ENCODE results near the gene RREB1. TPM values are rescaled to one million over a fixed set of nuclear protein-coding genes. Genes with fewer than 3 reads are reported as not detected.

The RREB1 gene
- total RNA-seq, 2 experiments from 2014 or later: 17.4 to 18.5 TPM

DNA sequence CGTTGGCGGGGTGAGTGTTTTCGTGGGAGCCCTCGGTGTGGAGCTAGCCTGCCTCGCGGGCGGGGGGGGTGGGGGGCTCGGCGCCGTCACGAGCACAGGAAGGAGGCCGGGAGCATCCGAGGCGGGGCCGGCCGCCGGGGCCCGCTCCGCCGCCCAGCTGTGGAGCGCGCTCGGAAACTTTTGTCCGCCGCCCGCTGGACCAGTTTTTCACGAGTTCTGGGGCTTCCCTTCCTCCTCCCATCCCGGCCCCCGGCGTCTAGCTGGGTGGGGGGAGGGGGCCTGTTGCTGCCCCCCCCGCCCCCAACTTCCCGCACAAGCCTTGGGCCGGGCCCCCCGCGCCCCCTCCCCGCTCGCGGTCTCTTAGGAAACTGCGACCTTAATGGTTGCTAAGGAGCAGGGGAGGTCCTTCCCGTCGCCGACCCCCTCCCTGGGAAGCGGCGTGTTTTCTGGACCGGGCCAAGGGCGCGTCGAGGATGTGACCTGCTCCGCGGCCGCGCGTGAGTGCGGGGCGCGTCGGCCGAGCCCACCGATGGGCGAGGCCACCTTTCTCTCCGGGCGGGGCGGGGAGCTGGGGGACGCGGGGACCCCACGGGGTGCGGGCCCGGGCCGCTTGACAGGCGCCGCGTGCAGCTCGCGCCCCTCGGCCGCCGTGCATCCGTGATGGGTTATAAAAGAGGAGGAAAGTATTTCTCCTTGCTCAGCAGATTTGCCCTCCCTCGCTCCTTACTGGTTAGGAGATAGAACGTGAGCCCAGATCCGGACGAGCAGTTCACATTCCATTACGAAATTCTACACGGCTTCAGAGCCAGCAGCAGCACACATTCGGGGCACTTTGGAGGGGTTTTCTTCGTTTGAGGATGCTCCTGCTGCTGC lies 1.4 kb downstream of the RREB1 start:
- Mint-ChIP-seq H3K4me1 (peaks cover 53% of the 10 kb centered on the region), H3K4me3 (peak overlapping the region; percentile 95), H3K27ac (peak overlapping the region; percentile 95), H3K36me3 (peaks cover 18% of the 10 kb centered on the region), H3K27me3 (no peaks in the 10 kb centered on the region), H3K9me3 (no peaks in the 10 kb centered on the region)
- DNase-seq: peak; percentile 49

DNA sequence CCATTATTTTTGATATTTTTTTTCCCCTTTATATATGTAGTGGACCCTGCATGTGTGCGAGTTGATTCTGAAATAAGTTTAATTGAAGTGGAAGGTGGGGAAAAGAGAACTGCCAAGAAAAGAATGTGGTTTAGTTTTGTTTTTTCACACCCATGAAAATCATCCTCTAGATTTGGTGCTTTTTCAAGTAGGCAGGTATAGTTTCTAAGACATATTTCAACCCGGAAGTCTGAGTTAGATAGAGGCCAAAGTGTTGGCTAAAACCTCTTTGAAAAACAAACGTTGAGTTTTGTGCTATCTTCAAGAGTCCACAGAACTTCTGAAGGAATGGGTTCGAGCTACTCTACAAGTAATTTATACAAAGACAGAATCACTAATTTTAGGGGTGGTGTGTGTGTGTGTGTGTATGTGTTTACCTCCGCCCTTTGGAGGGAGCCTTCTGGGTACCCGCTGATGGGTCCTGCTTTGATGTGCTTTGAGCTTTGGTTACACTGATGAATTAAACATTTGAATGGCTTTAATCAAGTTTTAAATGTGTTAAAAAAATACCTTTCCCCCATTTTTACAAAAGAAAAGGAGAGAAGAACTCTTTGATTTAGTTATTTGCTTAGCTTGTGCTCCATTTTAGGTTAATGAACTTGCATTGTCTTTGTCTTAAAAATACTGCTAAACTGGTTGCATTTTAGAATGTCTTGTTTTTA lies 2.5 kb downstream of the RREB1 start:
- no peak for DNase-seq
- H3K9me3 Mint-ChIP-seq: no peaks in the 10 kb centered on the region
- peaks cover 63% of the 10 kb centered on the region for H3K4me1 Mint-ChIP-seq
- peak overlapping the region; percentile 95 for H3K27ac Mint-ChIP-seq
- no peaks in the 10 kb centered on the region for H3K27me3 Mint-ChIP-seq
- H3K36me3 Mint-ChIP-seq: peaks cover 18% of the 10 kb centered on the region
- H3K4me3 Mint-ChIP-seq: peak overlapping the region; percentile 95

DNA sequence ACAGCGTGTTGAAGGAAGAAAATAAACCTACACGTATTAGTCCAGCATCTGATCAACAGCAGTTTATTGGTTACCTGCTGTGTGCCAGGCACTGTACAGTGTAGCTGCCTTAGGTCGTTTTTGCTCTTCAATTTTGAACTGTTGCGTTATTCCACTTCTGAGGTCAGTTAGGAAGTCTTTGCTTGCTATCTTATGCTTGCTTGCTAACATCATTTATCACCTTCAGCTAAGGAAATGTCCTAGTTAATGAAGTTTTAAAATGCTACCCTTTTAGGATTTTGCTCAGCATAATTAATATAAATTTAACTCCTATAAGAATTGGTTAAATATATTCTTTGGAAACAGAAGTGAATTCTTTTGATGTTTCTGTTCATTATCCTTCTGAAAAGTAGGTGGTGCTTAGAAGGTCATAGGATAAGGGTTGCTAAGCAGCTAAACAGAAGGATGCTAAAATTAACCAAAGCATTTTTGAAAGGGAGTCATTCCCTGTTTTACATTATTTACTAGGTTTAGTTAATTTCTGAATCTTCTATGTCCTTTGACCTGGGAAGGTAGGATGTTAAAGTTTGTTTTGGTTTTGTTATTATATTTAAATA lies 3.4 kb downstream of the RREB1 start:
- Mint-ChIP-seq H3K27me3 (no peaks in the 10 kb centered on the region), H3K4me1 (peaks cover 71% of the 10 kb centered on the region), H3K27ac (no peak overlapping the region), H3K36me3 (peaks cover 18% of the 10 kb centered on the region), H3K9me3 (no peaks in the 10 kb centered on the region), H3K4me3 (no peak overlapping the region)
- no peak for DNase-seq

DNA sequence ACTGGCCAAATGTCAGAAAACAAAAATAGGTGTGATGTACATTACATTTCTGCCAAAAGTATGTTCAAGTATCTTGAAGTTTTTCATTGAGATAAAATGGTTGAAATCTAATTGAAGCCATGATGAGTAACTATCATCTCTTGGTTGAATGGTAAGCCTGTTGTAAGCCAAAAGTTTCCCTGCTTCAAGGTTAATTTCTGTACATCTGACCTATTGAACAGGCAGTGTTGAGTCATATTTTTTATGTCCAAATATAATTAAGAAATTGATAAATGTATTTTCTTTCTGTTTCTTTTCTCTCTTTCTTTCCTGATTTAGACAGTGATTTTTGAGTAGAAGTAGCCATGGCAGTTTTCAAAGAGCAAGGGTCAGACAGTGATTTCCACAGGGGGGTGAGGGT lies 4.4 kb downstream of the RREB1 start:
- no peak for DNase-seq
- H3K27me3 Mint-ChIP-seq: no peaks in the 10 kb centered on the region
- H3K4me3 Mint-ChIP-seq: peak overlapping the region; percentile 78
- H3K9me3 Mint-ChIP-seq: no peaks in the 10 kb centered on the region
- peaks cover 75% of the 10 kb centered on the region for H3K4me1 Mint-ChIP-seq
- H3K27ac Mint-ChIP-seq: peak overlapping the region; percentile 76
- H3K36me3 Mint-ChIP-seq: peaks cover 18% of the 10 kb centered on the region

DNA sequence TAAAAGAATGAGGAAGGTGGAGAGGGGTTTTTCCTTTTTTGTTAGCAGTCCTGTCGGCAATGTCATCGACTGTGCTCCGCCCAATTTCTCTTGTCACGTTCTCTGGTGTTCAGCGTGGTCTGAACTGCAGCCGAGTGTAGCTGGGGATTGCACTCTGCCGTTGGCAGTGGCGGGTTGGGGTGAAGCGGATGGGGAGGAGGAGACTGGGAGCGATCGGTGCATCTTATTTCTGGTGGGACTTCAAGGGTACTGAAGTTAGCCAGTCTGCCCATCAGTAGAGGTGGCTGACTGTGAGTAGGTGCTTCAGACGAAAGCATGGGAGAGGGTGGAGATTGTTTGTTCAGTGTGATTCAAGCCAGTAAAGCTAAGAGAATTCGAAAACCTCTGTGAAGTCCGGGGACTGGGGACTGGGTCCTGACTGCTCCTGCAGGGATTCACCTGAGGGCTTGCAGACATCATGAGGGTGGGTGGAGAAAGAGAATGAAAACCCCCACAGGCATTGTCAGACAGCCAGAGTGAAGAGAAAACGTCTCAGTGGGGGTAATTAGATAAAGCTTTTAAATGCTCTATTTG lies 5.1 kb downstream of the RREB1 start:
- H3K27ac Mint-ChIP-seq: peak overlapping the region; percentile 76

DNA sequence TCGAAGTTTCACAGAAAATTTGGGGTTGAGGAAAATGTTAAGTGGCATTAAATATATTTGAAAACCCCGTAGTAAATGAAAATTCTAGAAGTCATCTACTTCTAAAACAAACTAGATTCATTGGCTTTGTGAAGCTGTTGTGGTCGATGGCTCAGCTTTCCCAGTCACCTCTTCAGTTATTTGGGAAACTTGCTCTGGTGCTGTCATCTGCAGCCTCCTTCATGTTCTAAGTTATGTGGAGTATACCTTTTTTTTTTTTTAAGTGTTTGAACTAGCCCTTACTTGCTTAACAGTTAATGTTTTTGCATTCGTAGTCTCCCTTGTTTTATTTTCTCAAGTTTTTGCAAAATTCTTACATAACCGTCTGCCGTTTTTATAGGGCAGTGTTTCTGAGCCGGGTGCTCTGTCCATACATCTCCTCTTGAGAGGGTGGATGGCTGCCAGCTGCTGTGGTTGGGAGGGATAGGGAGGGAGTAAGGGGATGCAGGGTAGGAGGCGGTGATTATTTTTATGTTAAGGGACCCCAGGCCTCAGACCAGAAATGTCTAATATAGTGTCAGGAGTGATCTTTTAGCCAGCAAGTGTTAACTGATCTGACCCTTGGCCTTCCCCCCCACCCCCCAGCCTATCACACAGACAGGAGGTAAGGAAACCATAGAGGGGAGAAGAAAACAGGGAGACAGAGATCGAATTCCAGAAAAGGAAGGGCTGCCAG lies 7.1 kb downstream of the RREB1 start:
- DNase-seq: no peak
- Mint-ChIP-seq H3K27ac (peak overlapping the region; percentile 21), H3K9me3 (no peaks in the 10 kb centered on the region), H3K4me3 (no peak overlapping the region), H3K36me3 (peaks cover 20% of the 10 kb centered on the region), H3K4me1 (peaks cover 82% of the 10 kb centered on the region), H3K27me3 (no peaks in the 10 kb centered on the region)

More for the DNA sequence above, 5.1 kb downstream of the RREB1 start:
- Mint-ChIP-seq H3K36me3 (peaks cover 18% of the 10 kb centered on the region), H3K4me3 (peak overlapping the region; percentile 78), H3K27me3 (no peaks in the 10 kb centered on the region), H3K9me3 (no peaks in the 10 kb centered on the region), H3K4me1 (peaks cover 78% of the 10 kb centered on the region)
- peak; percentile 57 for DNase-seq

DNA sequence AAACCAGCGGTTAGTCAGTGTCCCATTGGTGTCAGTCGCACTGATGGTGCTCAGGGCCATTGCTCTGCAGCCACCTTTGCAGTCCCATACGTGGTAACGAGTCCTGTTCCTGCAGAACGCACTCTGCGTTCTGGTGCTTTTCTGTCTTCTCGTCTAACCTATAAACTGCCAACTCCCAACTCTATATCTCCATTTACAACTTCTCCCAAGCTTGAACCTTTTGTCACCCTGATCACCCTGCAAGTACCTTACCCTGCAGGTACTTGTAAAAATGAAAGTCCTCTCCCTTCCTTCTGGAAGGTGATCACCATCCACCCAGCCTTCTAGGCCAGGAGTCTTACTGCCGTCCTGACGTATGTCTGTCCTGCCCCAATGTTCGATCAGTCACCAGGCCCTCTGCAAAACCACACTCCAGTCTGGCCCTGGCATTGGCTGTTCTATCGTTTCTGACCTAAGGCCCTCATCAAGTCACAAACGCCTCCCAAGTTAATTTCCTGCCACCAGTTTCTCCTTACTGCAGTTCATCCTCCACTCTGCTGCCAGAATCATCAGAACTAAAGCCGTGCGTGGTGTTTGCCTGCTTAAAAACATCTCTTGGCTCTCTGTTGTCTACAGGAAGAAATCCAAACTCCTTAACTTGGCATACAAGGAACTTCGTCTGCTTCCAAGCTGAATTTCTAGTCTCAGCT lies 7.9 kb downstream of the RREB1 start:
- Mint-ChIP-seq H3K4me1 (peaks cover 74% of the 10 kb centered on the region), H3K4me3 (peak overlapping the region; percentile 29), H3K27ac (peak overlapping the region; percentile 21), H3K9me3 (no peaks in the 10 kb centered on the region), H3K27me3 (no peaks in the 10 kb centered on the region), H3K36me3 (peaks cover 19% of the 10 kb centered on the region)
- DNase-seq: no peak

DNA sequence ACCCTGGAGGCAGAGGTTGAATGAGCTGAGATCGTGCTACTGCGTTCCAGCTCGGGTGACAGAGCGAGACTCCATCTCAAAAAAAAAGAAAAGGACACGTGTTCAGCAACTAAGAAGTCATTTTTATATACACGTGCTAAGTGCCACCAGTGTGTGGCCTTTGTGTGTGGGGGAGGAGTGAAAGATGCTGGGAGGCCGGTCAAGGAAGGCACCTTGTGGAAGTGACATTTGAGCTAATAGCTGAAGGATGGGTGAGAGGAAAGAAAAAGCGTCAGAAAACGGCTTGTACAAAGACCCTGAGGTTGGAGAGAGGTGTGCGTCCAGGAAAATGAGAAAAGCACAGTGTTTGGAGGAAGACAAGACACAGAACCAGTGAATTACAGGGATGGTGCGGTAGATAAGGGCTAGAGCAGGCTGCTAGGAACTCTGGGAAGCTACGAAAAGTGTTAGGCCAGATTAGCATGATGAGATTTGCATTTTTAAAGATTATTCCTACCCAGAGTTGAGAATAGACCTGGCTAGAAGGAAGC lies 11.6 kb downstream of the RREB1 start:
- H3K27me3 Mint-ChIP-seq: no peaks in the 10 kb centered on the region
- H3K4me1 Mint-ChIP-seq: peaks cover 45% of the 10 kb centered on the region
- peaks cover 32% of the 10 kb centered on the region for H3K36me3 Mint-ChIP-seq
- H3K4me3 Mint-ChIP-seq: no peak overlapping the region
- no peak overlapping the region for H3K27ac Mint-ChIP-seq
- no peaks in the 10 kb centered on the region for H3K9me3 Mint-ChIP-seq
- DNase-seq: no peak

DNA sequence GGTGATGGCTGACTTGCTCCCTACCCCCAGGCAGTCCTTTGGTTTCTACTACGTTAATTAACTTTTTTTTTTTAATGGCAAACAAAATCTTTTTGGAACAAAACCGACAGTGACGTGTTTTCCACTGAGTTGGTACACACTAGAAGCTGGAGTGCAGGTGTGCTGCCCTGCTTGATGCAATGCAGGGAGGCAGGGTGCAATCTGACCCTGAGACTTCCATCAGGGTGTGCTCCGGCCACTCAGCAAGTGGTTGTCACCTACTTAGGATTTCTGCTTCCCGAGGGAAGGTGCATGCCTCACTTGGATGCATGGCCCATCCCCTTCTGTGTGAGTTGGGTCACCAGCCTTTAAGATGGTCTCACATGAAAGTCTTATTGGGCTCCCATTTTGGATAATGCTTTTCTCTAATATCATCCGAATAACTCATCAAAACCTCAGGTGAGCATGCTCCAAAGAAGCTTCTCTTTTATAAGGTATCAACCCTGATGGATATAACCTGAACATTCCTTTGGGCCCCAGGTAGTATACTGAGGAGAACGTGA lies 14.0 kb downstream of the RREB1 start:
- Mint-ChIP-seq H3K4me1 (peaks cover 37% of the 10 kb centered on the region), H3K9me3 (no peaks in the 10 kb centered on the region), H3K27me3 (no peaks in the 10 kb centered on the region), H3K4me3 (no peak overlapping the region), H3K27ac (no peak overlapping the region), H3K36me3 (peaks cover 41% of the 10 kb centered on the region)
- no peak for DNase-seq

DNA sequence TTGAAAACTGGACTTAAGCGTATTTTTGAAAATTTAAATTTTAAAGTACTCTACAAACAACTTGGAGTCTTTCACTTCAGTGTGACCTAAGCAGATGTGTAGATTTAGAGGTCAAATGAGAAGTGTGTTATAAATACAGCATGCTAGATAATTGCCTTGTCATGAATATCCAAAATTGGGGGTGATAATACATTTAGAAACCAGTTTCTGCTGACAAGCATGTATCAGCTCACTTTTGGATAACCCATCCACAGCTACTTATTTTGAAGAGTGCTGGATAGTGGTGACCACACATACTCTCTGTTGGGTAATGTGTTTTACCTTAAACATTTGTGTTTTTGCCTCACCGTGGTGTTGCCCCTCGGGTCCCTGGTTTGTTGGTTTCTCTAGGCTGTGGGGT lies 14.9 kb downstream of the RREB1 start:
- H3K4me3 Mint-ChIP-seq: no peak overlapping the region
- H3K27me3 Mint-ChIP-seq: no peaks in the 10 kb centered on the region
- DNase-seq: no peak
- no peak overlapping the region for H3K27ac Mint-ChIP-seq
- peaks cover 38% of the 10 kb centered on the region for H3K4me1 Mint-ChIP-seq
- no peaks in the 10 kb centered on the region for H3K9me3 Mint-ChIP-seq
- H3K36me3 Mint-ChIP-seq: peaks cover 41% of the 10 kb centered on the region

DNA sequence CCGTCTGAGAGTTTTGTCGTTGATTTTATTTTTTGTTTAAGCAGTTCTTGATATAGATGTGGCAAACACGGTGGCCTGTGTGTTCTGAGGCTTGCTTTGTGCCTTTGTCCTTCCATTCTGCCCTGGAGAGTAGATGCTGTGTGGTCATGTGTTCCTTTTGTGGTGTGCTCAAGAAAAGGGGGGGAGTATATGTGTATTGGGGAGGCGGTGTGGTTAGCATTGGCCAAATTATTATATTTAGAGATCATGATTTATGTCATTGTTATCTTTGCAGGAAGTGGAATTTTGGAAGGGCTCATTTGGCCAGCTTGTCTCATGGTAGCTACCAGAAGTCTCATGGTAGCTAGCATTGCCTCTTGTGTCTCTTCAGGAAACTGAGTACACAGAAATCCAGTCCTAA lies 16.4 kb downstream of the RREB1 start:
- peaks cover 47% of the 10 kb centered on the region for H3K4me1 Mint-ChIP-seq
- no peak overlapping the region for H3K4me3 Mint-ChIP-seq
- no peaks in the 10 kb centered on the region for H3K27me3 Mint-ChIP-seq
- no peak for DNase-seq
- no peak overlapping the region for H3K27ac Mint-ChIP-seq
- H3K36me3 Mint-ChIP-seq: peaks cover 45% of the 10 kb centered on the region
- no peaks in the 10 kb centered on the region for H3K9me3 Mint-ChIP-seq

DNA sequence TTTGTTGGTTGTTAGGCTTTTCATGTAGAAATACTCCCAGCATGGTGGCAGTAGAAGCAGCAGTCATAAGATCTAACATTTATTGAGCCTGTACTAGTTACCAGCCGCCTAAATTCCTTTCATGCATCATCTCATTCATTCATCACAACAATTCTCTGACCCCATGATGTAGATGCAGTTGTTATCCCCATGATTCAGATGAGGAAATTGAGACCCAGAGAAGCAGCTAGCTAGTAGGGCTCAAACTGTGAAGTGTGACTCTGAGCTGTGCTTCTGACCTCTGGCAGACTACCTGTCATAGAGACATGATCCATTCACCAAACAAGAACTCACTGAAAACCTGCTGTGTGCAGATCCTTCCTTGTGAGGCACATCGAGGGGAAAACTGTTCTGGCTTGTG lies 16.9 kb downstream of the RREB1 start:
- no peak for DNase-seq
- H3K4me3 Mint-ChIP-seq: no peak overlapping the region
- H3K27ac Mint-ChIP-seq: no peak overlapping the region
- no peaks in the 10 kb centered on the region for H3K27me3 Mint-ChIP-seq
- H3K36me3 Mint-ChIP-seq: peaks cover 45% of the 10 kb centered on the region
- H3K4me1 Mint-ChIP-seq: peaks cover 49% of the 10 kb centered on the region
- no peaks in the 10 kb centered on the region for H3K9me3 Mint-ChIP-seq

DNA sequence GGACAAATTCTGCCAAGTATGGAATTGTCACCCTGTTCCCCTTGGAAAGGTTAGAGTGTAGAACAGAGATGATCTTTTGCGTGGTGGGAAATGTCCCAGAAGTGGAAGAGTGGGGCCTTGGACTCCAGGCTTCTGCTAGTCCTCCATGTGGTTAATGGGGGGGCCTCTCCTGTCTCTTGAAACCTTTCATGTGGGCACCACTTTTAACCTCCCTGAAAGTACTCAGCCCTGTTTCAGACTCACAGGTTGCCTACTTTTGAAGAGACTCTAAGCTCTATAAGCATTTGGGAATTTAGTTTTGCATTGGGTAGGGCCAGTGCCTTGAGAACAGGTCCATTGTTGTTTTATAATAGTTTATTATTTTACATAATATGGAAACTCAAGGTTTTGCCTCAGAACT lies 17.5 kb downstream of the RREB1 start:
- no peak overlapping the region for H3K27ac Mint-ChIP-seq
- H3K9me3 Mint-ChIP-seq: no peaks in the 10 kb centered on the region
- H3K36me3 Mint-ChIP-seq: peaks cover 45% of the 10 kb centered on the region

DNA sequence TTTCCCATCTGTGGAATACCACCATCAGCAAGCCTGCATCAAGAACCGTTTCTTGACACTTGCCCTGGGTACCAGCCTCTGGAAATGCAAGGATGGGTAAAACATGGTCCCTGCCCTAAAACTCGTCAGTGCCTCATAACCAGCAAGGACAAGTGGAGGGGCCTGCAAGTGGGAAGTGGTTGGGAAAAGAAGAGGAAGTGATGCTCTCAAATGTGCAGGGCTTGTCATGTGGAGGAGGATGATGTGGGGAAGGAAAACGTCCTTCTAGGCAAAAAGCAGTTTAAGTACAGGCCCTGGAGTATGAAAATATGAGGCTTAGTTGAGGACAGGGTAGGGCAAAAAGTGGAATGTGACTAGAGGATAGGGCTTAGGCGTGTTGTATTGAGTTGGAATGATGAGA lies 19.0 kb downstream of the RREB1 start:
- Mint-ChIP-seq H3K4me3 (no peak overlapping the region), H3K27ac (no peak overlapping the region), H3K4me1 (peaks cover 66% of the 10 kb centered on the region), H3K9me3 (no peaks in the 10 kb centered on the region), H3K27me3 (no peaks in the 10 kb centered on the region), H3K36me3 (peaks cover 42% of the 10 kb centered on the region)
- no peak for DNase-seq

More for the DNA sequence above, 17.5 kb downstream of the RREB1 start:
- no peak overlapping the region for H3K4me3 Mint-ChIP-seq
- H3K4me1 Mint-ChIP-seq: peaks cover 56% of the 10 kb centered on the region
- no peak for DNase-seq
- no peaks in the 10 kb centered on the region for H3K27me3 Mint-ChIP-seq

Measured in activated naive CD8-positive, alpha-beta T cell treated with anti-CD3 and anti-CD28 coated beads for 36 hours (primary cell).